Limb (tissue), 2 donors: ENCODE measurements around the gene ZNF90.
"Not testable (repeated sequence)": the region's sequence is repeated elsewhere in the genome, so short reads cannot be mapped to it uniquely, and the experiment has no call there.

Experiments used
- DNase-seq, 2 donors: peaks; one replicate each; pipeline ENCODE4 v3.0.0-alpha.2; 2016; ENCODE audit errors: extremely low spot score in 2 of 2

Gene ZNF90

DNA sequence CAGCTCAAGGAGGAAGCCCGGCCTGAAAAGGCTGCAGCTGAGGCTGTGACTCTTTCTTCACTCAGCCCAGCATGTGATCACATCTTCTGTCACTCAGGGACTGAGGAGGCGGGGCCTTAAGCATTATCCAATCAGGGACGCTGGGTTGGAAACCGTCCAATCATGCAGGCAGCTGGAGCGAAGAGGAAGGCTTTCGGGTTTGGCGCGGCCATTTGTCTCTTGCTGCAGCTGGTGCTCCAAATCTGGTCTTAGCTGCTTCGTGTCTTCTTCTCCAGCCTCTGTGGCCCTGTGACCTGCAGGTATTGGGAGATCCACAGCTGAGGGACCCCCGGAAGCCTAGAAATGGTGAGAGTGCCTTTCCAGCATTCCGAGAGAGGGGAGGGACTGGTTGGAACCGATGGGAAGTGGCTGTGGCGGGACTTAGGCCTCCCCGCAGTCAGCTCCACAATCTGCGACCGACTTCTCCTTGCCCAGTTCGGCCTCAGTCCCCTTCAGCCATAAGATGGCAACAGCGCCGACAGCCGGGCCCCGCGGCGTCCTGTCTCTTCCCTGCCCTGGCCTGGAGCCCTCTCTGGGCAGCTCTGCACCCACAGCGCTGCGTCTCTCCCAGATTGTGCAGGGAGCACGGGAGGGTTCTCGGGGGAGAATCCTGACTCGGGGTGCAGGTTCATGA is at the start of gene ZNF90:
Gene ZNF90, plus strand, starts transcription at position 210 of the 673 bp plus-strand sequence. Its CDS starts 133 bp downstream, at position 343.
- peak; percentile 92 to 98 for DNase-seq

DNA sequence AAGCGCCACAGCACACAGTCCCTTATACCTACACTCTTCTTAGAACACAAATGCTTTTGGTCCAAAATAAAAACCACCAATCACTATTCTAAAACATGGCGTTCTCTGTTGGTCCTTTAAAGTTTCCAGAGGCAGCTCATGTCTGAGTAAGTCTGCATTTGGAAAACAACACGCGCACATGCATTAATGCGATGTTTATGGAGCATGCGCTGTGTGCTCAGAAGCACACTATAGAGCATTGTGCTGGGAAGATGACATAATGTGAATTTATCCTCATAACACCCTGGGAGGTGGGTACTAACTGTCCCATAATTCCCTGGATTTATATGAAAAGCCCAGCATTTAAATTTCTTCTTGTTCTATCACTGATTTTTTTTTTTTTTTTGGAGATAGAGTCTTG is 49.2 kb upstream of the ZNF90 start:
- no peak for DNase-seq

GRCh38 chr19:20035935-20036334 is 41.9 kb upstream of the ZNF90 start:
- no peak for DNase-seq

DNA sequence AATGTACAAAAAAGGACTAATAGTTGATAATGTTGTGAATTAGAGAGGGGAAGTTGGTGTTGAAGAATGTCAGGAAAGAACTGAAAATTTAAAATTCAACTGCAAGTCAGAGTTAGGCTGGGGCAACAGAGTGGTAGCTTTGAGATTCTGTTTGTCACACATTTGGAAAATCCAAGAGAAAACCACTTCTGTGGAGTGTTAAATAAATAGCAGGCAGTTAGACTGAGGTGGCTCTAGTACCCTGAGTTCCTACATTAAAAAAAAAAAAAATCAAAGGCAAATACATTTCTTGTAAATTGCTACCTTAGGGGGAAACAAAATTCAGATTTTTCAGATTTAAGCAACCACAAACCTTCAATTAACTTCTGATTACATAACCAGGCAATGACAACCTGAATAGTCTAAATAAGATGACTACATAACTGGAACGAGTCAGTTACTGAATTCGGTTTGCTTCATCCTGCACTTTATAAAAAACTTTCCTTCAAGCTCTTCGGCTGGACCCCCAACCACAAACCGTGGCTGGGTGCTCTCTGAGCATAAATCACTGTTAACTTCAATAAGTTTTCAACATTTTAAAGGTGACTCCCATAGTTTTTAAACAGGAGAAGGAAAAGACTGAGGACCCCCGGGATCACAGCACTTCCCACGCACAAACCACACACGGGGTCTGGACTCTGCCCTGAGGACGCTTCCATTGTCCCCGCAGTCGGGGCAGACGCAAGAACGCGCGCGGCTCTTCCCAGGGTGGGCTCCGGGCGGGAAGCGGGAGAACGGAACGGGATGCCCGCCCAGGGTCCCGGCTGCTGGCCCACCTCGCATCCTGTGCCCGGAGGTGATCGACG is 39.2 kb upstream of the ZNF90 start:
- DNase-seq, result peak in 1 of 2 donors; percentile 12

DNA sequence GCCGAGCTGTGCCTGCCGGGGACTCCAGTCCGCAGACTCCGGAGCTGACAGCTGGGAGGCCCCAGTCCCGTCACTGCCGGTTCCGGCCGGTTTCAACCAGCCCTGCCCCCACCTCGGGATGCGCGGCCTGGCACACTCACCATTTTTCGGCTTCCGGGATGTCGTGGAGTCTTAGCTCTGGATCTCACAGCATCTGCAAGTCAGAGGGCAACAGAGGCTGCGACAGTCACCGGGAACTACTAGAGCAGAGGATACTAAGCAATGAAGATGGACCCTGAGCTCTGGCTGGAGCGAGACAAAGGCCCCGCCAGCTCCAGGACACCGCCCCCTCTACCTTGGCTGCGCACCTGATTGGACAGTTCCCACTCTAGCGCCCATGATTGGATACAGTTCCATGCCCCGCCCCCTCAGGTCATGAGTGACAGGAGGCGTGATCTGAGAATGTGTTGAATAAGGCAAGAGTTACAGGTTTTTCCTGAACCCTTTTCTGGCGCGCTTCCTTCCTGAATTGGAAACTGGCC is 38.5 kb upstream of the ZNF90 start, which contains the start of gene ZNF682:
Gene ZNF682, minus strand, starts transcription at position 303 of the 521 bp plus-strand sequence. Its CDS starts 160 bp downstream, at position 143.
- peak; percentile 97 to 98 for DNase-seq

DNA sequence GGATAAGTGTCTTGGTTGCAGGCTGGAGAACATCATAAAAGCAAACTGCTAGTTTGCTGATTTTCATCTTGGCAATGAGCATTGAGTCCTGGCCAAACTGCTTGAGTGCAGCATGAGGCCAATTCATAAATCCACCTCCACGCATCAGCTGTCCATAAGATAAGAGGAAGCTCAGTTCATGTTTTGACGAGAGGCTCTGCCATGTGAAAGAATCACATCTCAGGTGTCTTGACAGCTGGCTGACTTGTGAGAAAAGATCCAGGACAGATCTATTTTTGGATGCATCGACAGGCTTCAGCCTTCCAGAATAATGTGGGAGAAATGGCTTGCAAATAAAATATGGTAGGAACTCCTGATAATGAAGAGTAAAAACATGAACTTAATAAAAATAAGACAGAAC is 33.1 kb upstream of the ZNF90 start:
- no peak for DNase-seq

GRCh38 chr19:20045742-20046141 is 32.1 kb upstream of the ZNF90 start:
- DNase-seq, result not testable (repeated sequence)

- DNase-seq, result peak; percentile 94 to 97
Measured at GRCh38 chr19:20051841-20052768, 25.7 kb upstream of the ZNF90 start.

- not testable (repeated sequence) for DNase-seq
Measured at GRCh38 chr19:20058738-20059137, 19.1 kb upstream of the ZNF90 start.

DNA sequence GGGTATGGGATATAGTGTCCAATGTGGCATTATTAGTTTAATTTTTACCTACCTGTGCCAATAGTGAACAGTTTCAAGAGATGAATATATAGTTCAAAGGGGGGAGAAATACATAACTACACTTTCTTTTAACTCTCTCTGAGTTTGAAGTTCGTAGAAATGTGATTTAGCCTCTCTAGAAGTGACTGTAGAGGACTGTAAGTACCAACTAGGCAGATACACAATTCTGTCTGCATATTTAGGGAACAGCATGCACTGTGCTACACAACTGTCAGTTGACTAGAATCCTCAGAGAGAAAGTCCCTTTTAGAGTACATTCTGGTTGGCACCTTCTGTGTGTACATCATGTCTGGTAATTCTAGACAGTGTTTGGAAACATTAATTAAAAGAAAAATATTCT is 17.5 kb upstream of the ZNF90 start:
- no peak for DNase-seq

- DNase-seq, result no peak
Measured at GRCh38 chr19:20066861-20067260, 10.9 kb upstream of the ZNF90 start.

DNA sequence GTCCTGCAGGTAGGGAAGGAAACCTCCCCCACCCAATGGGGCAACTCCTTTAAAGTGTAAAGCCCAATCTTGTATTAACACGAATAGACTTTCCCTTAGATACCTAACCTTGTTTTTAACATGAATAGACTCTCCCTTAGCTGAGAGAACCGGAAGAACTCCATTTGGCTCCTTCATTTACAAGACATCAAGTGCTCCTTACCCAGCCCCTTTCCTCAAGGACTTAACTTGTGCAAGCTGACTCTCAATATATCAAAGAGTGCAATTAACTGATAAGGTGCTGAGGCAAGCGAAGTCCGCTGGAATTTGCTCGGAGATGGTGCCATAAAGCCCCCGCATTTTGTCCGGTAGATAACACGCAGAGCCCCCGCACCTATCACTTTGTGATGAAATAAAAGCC is 9.9 kb upstream of the ZNF90 start:
- DNase-seq, result no peak

- not testable (repeated sequence) for DNase-seq
Measured at GRCh38 chr19:20068559-20068958, 9.2 kb upstream of the ZNF90 start.

GRCh38 chr19:20070691-20071090 is 7.1 kb upstream of the ZNF90 start:
- DNase-seq, result no peak

- no peak for DNase-seq
Measured at GRCh38 chr19:20072936-20073335, 4.9 kb upstream of the ZNF90 start.

- peak; percentile 14 to 50 for DNase-seq
Measured at GRCh38 chr19:20078581-20079031, 806 bp downstream of the ZNF90 start.

GRCh38 chr19:20079476-20079875 is 1.7 kb downstream of the ZNF90 start:
- no peak for DNase-seq

- no peak for DNase-seq
Measured at GRCh38 chr19:20080656-20081055, 2.9 kb downstream of the ZNF90 start.

DNA sequence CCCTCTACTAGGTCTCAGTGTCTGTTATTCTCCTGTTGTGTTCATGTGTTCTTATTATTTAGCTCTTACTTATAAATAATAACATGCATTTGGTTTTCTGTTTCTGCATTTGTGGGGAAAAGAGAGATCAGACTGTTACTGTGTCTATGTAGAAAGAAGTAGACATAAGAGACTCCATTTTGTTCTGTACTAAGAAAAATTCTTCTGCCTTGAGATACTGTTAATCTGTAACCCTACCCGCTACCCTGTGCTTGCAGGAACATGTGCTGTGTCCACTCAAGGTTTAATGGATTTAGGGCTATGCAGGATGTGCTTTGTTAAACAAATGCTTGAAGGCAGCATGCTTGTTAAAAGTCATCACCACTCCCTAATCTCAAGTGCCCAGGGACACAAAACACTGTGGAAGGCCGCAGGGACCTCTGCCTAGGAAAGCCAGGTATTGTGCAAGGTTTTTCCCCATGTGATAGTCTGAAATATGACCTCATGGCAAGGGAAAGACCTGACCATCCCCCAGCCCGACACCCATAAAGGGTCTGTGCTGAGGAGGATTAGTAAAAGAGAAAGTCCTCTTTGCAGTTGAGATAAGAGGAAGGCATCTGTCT is 4.5 kb downstream of the ZNF90 start:
- not testable (repeated sequence) for DNase-seq

DNA sequence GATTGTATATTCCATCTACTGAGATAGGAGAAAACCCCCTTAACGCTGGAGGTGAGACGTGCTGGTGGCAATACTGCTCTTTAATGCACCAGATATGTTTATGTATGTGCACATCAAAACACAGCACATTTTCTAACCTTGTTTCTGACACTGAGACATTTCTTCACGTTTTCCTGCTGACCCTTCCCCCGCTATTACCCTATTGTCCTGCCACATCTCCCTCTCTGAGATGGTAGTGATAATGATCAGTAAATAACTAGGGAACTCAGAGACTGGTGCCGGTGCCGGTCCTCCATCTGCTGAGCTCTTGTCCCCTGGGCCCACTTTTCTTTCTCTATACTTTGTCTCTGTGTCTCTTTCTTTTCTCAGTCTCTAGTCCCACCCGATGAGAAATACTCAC is 5.1 kb downstream of the ZNF90 start:
- DNase-seq, result not testable (repeated sequence)

GRCh38 chr19:20102097-20102496 is 24.3 kb downstream of the ZNF90 start:
- DNase-seq, result no peak
